ENCODE data around the gene FMN1.

GRCh38 chr15:32944431-32944830, 250.1 kb downstream of the FMN1 start:
- TF ChIP-seq CTCF (conservative IDR thresholded peaks at IDR 0.05; ENCODE audit: low read depth, low read length) (no peak), EZH2phosphoT487 (IDR thresholded peaks at IDR 0.05; ENCODE audit: borderline replicate concordance, low read length) (no peak), EZH2 (IDR thresholded peaks at IDR 0.05; ENCODE audit: low read length, unreplicated experiment) (no peak)

Measured in PC-3 (cell line).